Muscle of leg (tissue), 11 donors: ENCODE data around the gene LRRC74A. TPM values are rescaled to one million over a fixed set of nuclear protein-coding genes. Genes with fewer than 3 reads are reported as not detected.

Experiments used
- DNase-seq: peaks from one replicate; pipeline ENCODE4 v3.0.0; 2013
- H3K27ac ChIP-seq: one replicate; pipeline ENCODE4 v1.5.1; 2013; ENCODE audit warnings: mild to moderate bottlenecking, low read length, control low read depth
- H3K27me3 ChIP-seq: one replicate; pipeline ENCODE4 v1.6.1; 2013; ENCODE audit warnings: low read length; ENCODE audit not compliant: control insufficient read depth, insufficient read depth
- H3K36me3 ChIP-seq: one replicate; pipeline ENCODE4 v1.6.1; 2013; ENCODE audit warnings: low read length; ENCODE audit not compliant: control insufficient read depth, insufficient read depth
- H3K4me1 ChIP-seq: one replicate; pipeline ENCODE4 v1.6.1; 2013; ENCODE audit warnings: low read length; ENCODE audit not compliant: control insufficient read depth, insufficient read depth
- H3K4me3 ChIP-seq: one replicate; pipeline ENCODE4 v1.5.1; 2013; ENCODE audit warnings: low read length, control low read depth
- H3K9me3 ChIP-seq: replicated peaks from 2 replicates; pipeline ENCODE4 v1.6.1; 2013; ENCODE audit warnings: low read depth, low read length; ENCODE audit not compliant: control insufficient read depth
- WGBS: methylation state at CpG from one replicate; pipeline ENCODE4 v1.1.5; 2013; ENCODE audit warnings: missing lambda C conversion rate; ENCODE audit not compliant: insufficient coverage; 5-methylcytosine and 5-hydroxymethylcytosine counted together
- polyA plus RNA-seq, 8 donors: library from polyadenylated mRNA; unstranded; fragments of 120-200 nt; gene quantifications; one replicate each; pipeline versions ENCODE4 v1.2.1 to v1.2.3, GENCODE V29; 2013; ENCODE audit warnings: inconsistent platforms in 1 of 8, low replicate concordance in 1 of 8; ENCODE audit not compliant: insufficient read length in 8 of 8, insufficient read depth in 1 of 8
- total RNA-seq: library from RNA; stranded (reverse); fragments of 120-200 nt; gene quantifications from one replicate; pipeline ENCODE4 v1.2.4, GENCODE V29; 2013

LRRC74A gene
- total and polyA plus RNA-seq, 9 donors: 0.07 to 0.19 (median 0.16) TPM; not detected in 6

- DNase-seq: no peak
- peaks cover 39% of the 10 kb centered on the region for H3K4me1 ChIP-seq
- 38% methylated on average over 6 of the region's 10 CpGs for WGBS
- H3K9me3 ChIP-seq: no peaks in the 10 kb centered on the region
- H3K36me3 ChIP-seq: peaks cover 88% of the 10 kb centered on the region
- H3K27me3 ChIP-seq: no peaks in the 10 kb centered on the region
- H3K4me3 ChIP-seq: no peak overlapping the region
- peak overlapping the region; percentile 42 for H3K27ac ChIP-seq
These were observed 43.9 kb upstream of the LRRC74A start for GRCh38 chr14:76782115-76782884.

- Histone ChIP-seq H3K4me3 (no peak overlapping the region), H3K9me3 (no peaks in the 10 kb centered on the region), H3K36me3 (peaks cover 86% of the 10 kb centered on the region), H3K4me1 (peaks cover 37% of the 10 kb centered on the region), H3K27ac (peak overlapping the region; percentile 42), H3K27me3 (no peaks in the 10 kb centered on the region)
- WGBS: 39% methylated on average over 8 of the region's 9 CpGs
- no peak for DNase-seq
These were observed 43.2 kb upstream of the LRRC74A start for GRCh38 chr14:76782885-76783566.

- no peak for DNase-seq
- Histone ChIP-seq H3K27ac (no peak overlapping the region), H3K4me3 (no peak overlapping the region), H3K36me3 (peaks cover 86% of the 10 kb centered on the region), H3K27me3 (no peaks in the 10 kb centered on the region), H3K4me1 (peaks cover 37% of the 10 kb centered on the region), H3K9me3 (no peaks in the 10 kb centered on the region)
- WGBS: 80% methylated on average over 2 of the region's 6 CpGs
These were observed 41.8 kb upstream of the LRRC74A start for GRCh38 chr14:76784266-76784874.

GRCh38 chr14:76784881-76785280 lies 41.3 kb upstream of the LRRC74A start:
- Histone ChIP-seq H3K36me3 (peaks cover 84% of the 10 kb centered on the region), H3K27ac (no peak overlapping the region), H3K4me3 (no peak overlapping the region), H3K9me3 (no peaks in the 10 kb centered on the region), H3K27me3 (no peaks in the 10 kb centered on the region), H3K4me1 (peaks cover 36% of the 10 kb centered on the region)
- WGBS: no CpG with 5 or more reads among the region's 2 CpGs
- DNase-seq: peak; percentile 90

DNA sequence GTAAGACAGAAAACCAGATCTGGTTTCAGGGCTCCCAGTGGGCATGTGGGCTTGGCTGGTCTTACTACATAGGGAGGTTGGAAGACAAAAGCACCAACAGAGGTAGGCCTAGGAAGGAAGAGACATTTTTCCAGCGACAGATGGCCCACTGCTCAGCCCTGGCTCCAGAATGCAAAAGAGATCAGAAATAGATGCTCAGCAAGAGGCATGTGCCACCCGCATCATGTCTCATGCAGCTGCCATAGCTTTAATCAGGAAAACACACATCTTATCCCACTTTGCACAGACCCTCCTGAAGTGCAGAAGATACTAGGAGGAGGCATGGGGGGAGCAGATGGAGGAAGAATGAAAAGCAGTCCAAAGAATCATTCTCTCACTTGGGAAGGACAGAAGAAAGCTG lies 39.6 kb upstream of the LRRC74A start:
- Histone ChIP-seq H3K4me3 (no peak overlapping the region), H3K27ac (no peak overlapping the region), H3K9me3 (peaks cover 1% of the 10 kb centered on the region), H3K27me3 (no peaks in the 10 kb centered on the region), H3K4me1 (peaks cover 20% of the 10 kb centered on the region), H3K36me3 (peaks cover 85% of the 10 kb centered on the region)
- no peak for DNase-seq
- WGBS: no CpG with 5 or more reads among the region's 2 CpGs

DNA sequence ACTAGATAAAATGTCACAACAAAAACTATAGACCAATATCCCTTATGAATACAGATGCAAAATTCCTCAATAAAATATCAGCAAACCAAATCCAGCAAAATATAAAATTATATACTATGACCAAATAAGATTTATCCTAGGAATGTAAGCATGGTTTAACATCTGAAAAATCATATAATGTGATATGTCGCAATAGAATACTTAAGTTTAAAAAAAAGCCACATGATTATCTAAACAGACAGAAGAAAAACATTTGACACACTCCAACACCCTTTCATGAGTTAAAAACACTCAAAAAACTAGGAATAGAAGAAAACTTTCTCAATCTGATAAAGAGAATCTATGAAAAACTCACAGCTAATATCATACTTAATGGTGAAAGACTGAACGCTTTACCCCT lies 33.8 kb upstream of the LRRC74A start:
- no peaks in the 10 kb centered on the region for H3K27me3 ChIP-seq
- DNase-seq: no peak
- no peaks in the 10 kb centered on the region for H3K4me1 ChIP-seq
- H3K27ac ChIP-seq: no peak overlapping the region
- peaks cover 4% of the 10 kb centered on the region for H3K9me3 ChIP-seq
- no CpG with 5 or more reads among the region's 2 CpGs for WGBS
- H3K36me3 ChIP-seq: peaks cover 44% of the 10 kb centered on the region
- no peak overlapping the region for H3K4me3 ChIP-seq

DNA sequence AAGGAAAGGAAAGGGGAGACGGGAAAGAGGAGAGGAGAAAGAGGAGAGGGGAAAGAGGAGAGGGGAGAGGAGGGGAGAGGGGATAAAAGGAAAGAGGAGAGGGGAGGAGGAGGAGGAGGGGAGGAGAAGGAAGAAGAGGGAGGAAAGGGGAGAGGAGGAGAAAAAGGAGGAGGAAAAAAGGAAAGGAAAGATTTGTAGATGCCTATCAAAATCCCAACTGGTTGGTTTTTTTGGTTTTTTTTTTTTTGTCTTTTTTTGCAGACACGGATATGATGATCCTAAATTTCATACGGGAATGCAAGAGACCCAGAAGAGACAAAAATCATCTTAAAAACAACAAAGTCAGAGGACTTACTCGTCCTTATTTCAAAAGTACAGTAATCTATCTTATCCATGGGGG lies 32.9 kb upstream of the LRRC74A start:
- no peaks in the 10 kb centered on the region for H3K27me3 ChIP-seq
- peaks cover 45% of the 10 kb centered on the region for H3K36me3 ChIP-seq
- no peak overlapping the region for H3K27ac ChIP-seq
- no peak for DNase-seq
- peaks cover 4% of the 10 kb centered on the region for H3K9me3 ChIP-seq
- no peak overlapping the region for H3K4me3 ChIP-seq
- 73% methylated on average over 2 of the region's 4 CpGs for WGBS
- H3K4me1 ChIP-seq: no peaks in the 10 kb centered on the region

DNA sequence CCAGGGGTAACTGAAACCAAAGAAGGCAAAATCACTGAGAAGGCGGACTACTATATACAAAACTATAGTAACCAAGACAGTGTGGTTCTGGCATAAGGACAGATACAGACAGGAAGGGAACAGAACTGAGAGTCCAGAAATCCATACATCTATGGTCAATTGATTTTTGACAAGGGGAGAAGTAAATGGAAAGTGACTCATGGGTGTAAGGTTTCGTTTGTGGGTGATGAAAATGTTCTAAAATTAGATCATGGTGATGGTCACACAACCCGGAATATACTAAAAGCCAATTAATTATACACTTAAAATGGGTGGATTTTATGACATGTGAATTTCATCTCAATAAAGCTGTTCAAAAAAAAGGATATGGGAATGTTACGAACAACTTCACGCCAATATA lies 32.3 kb upstream of the LRRC74A start:
- no peak overlapping the region for H3K4me3 ChIP-seq
- H3K9me3 ChIP-seq: peaks cover 4% of the 10 kb centered on the region
- H3K36me3 ChIP-seq: peaks cover 44% of the 10 kb centered on the region
- DNase-seq: no peak
- no peak overlapping the region for H3K27ac ChIP-seq
- H3K27me3 ChIP-seq: no peaks in the 10 kb centered on the region
- H3K4me1 ChIP-seq: no peaks in the 10 kb centered on the region
- no CpG with 5 or more reads among the region's 5 CpGs for WGBS

DNA sequence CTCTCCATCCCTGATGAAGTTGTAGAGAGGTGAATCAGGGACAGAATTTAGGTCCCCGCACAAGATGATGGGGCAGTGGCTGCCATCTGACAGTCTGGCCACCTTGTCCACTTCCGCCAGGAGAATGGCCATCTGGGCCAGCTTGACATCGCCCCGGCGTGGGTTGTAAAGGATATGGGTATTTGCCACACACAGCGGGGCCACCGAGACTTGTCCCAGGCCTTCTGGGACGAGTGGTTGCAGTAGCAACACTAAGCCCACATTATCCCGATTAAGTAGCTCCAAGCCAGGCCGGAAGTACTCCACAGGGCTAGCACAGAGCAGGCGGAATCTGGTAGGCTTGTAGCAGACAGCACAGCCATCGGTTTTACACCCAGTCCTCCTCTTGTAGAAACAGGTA lies 19.8 kb upstream of the LRRC74A start:
- no peaks in the 10 kb centered on the region for H3K9me3 ChIP-seq
- no peak for DNase-seq
- H3K36me3 ChIP-seq: peaks cover 58% of the 10 kb centered on the region
- no peak overlapping the region for H3K27ac ChIP-seq
- no peaks in the 10 kb centered on the region for H3K27me3 ChIP-seq
- H3K4me3 ChIP-seq: no peak overlapping the region
- H3K4me1 ChIP-seq: peaks cover 16% of the 10 kb centered on the region
- 92% methylated on average over 5 of the region's 12 CpGs for WGBS

DNA sequence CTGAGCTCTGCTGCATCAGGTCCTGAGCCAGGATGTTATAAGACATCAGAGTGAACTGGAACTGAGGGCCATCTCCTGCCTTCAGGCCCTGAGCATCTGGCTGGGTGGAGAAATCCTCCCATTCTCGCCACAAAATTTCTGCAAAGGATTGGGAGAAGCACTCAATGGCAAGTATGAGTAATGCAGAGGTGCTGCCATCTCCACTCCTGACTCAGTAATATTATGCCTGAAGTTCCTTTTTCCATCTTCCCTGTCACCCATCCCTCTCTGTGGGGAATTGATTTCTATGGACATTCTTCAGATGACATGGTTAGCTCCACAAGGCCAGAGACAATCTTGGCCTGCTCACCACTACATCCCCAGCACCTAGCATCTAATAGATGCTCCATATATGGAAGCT lies 18.2 kb upstream of the LRRC74A start:
- no CpG with 5 or more reads among the region's 1 CpG for WGBS
- peaks cover 52% of the 10 kb centered on the region for H3K36me3 ChIP-seq
- H3K4me1 ChIP-seq: peaks cover 26% of the 10 kb centered on the region
- H3K27ac ChIP-seq: no peak overlapping the region
- DNase-seq: no peak
- no peaks in the 10 kb centered on the region for H3K9me3 ChIP-seq
- H3K27me3 ChIP-seq: no peaks in the 10 kb centered on the region
- no peak overlapping the region for H3K4me3 ChIP-seq
